Stomach (tissue), 4 donors: Measurements from ENCODE around the gene PRDM5.

ENCODE experiments used
- CTCF ChIP-seq, 7 experiments: fragments of 450-650 bp in 4 of 7; fragments of 200-600 bp in 3 of 7; sonication (generic) in 3 of 7; IDR thresholded peaks; one replicate each; pipeline ENCODE4 v1.5.1; 2016 to 2019; ENCODE audit warnings: antibody characterized with exemption in 7 of 7, control low read depth in 2 of 7, mild to moderate bottlenecking in 1 of 7
- POLR2A ChIP-seq, 4 donors: fragments of 450-650 bp; IDR thresholded peaks; one replicate each; pipeline ENCODE4 v1.6.1; 2016; ENCODE audit warnings: antibody characterized with exemption in 4 of 4, control low read depth in 2 of 4, mild to moderate bottlenecking in 1 of 4, moderate library complexity in 1 of 4

- TF ChIP-seq CTCF (IDR thresholded peaks at IDR 0.05): no peak
- TF ChIP-seq POLR2A (IDR thresholded peaks at IDR 0.05): no peak
These were observed 19.6 kb downstream of the PRDM5 start for GRCh38 chr4:120902925-120903324.
